Suprapubic skin (tissue), 4 donors: ENCODE measurements around the gene SKAP2.

Experiments
- EP300 ChIP-seq: sonication (generic); formaldehyde crosslinking; IDR thresholded peaks from one replicate; pipeline ENCODE4 v1.6.1; 2017; ENCODE audit warnings: antibody characterized with exemption
- POLR2A ChIP-seq, 2 donors: fragments of 450-650 bp; IDR thresholded peaks; one replicate each; pipeline ENCODE4 v1.6.1; 2017; ENCODE audit warnings: antibody characterized with exemption in 2 of 2, mild to moderate bottlenecking in 2 of 2, moderate library complexity in 2 of 2
- POLR2AphosphoS5 ChIP-seq, 3 donors: sonication (generic); formaldehyde crosslinking; IDR thresholded peaks; one replicate each; pipeline ENCODE4 v1.6.1; 2017; ENCODE audit warnings: antibody characterized with exemption in 3 of 3
- TF ChIP-seq, protein P1 (sequence below), 2 donors: fragments of 200-600 bp in 1 of 2; fragments of 450-650 bp in 1 of 2; sonication (generic) in 1 of 2; IDR thresholded peaks; one replicate each; pipeline ENCODE4 v1.5.1; 2016 to 2019; ENCODE audit warnings: antibody characterized with exemption in 2 of 2, mild to moderate bottlenecking in 1 of 2, moderate library complexity in 1 of 2

DNA sequence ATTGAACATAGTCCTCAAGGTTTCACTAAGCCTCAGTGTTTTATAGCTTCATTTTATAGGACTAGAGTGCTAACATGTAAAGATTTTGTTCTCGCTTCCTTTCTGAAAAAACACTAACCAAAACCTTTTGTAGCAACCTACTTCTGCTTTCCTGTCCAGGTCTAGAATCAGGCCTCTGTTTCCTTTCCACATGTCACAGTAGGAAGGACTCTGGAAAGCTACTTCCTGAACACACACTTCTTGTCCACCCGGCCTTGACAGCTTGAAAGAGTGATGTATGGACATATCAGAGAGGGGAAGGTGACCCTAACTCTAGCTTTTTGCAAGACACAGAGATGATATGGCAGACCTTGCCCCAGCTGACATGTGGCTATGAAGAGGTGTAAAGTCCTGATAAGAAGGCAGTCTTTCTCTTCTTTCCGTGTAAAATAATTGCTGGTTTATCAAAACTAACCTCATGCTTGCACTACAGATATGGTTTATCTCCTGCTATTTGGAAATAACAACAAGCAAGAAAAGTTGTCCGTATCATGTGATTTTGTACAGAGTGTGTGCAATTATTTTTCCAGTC is 175.4 kb downstream of the SKAP2 start:
- TF ChIP-seq, protein P1, sequence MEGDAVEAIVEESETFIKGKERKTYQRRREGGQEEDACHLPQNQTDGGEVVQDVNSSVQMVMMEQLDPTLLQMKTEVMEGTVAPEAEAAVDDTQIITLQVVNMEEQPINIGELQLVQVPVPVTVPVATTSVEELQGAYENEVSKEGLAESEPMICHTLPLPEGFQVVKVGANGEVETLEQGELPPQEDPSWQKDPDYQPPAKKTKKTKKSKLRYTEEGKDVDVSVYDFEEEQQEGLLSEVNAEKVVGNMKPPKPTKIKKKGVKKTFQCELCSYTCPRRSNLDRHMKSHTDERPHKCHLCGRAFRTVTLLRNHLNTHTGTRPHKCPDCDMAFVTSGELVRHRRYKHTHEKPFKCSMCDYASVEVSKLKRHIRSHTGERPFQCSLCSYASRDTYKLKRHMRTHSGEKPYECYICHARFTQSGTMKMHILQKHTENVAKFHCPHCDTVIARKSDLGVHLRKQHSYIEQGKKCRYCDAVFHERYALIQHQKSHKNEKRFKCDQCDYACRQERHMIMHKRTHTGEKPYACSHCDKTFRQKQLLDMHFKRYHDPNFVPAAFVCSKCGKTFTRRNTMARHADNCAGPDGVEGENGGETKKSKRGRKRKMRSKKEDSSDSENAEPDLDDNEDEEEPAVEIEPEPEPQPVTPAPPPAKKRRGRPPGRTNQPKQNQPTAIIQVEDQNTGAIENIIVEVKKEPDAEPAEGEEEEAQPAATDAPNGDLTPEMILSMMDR (IDR thresholded peaks at IDR 0.05): no peak
- TF ChIP-seq POLR2AphosphoS5 (IDR thresholded peaks at IDR 0.05) (no peak), POLR2A (IDR thresholded peaks at IDR 0.05) (no peak), EP300 (no peak)
